GM19324 (cell line): ENCODE results near the gene EPB41.
"Not testable (repeated sequence)": the region's sequence is repeated elsewhere in the genome, so short reads cannot be mapped to it uniquely, and the experiment has no call there.

Experiments
- ATAC-seq: cut with Tn5 transposase; IDR thresholded peaks from one replicate; pipeline ENCODE4 v1.9.1; 2021; ENCODE audit warnings: mild to moderate bottlenecking, moderate library complexity; ENCODE audit not compliant: unreplicated experiment, low FRiP score

Gene EPB41

GRCh38 chr1:28925350-28925891 is 11.1 kb downstream of the EPB41 start:
- no peak for ATAC-seq

DNA sequence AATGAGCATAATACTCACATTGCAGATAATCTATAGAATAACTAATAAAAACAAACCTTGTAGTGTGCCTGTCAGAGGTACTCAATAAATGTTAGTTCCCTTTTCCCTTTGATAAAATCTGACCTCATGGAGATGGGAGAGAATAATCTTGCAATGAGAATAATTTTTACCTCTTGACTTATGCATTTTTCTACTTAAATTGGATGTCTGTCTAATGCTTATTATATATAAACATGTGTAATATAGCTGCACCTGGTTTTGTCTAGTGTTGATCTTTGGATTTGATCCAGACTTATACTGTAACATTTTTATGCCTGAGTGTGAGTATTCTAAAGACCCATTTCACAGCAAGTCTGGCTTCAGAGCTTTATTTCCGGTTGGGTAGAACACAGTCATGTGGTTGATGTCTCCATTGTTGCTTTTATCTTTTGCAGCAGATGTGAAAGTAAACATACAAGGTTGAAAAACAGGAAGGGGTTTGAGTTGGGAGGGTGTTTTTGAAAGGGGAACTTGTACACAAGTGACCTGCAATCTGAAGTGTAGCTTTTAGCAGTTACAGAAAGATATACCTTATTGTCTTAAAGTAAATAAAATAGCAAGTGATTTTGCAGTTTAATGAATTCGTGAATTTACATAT is 12.4 kb downstream of the EPB41 start:
- ATAC-seq, result peak; percentile 85

DNA sequence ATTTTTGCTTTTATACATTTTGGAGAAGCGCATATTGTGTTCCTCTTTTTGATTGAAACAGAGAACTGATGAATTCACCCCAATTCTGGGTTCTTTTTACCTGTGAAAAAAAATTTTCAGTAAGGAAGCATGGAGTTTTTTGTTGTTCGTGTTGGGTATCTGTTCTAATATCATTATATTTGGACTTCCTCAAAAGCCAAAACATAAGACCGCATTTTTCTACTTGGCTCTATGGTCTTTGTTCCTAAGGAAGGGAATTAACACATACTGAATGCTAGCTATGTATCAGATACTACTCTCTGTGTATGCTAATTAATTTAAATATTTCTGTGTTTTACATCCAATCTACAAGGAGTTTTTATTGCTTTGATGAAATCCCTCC is 12.9 kb downstream of the EPB41 start:
- no peak for ATAC-seq

DNA sequence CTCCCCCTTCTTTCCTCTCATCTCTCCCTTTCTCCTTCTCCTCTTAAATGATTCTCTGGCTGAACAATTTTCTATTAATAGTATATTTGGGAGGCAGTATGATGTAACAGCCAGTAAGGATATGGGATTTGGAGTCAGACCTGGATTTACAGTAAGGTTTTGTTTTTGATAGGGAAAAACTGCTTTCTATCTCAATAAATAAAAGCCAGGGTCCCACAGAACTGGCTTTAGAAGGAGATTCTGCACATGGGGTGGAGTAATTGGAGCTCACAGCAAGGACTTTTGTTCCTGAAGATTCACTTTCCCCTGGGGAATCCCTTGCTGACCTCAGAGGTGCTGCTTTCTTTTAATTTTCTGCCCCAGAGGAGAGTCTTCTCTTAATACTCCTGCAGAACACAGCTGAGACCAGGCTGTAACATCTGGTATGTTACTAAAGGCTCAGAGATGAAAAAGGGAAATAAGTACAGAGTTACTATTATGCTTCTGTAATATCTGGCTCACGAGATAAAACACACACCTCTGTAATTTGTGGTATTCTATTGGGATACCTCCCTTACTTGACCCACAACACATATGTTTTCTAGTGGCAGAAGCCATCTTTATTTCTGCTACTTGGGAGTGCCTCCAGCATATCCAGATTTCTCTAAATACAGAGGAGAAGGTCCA is 13.4 kb downstream of the EPB41 start:
- no peak for ATAC-seq

DNA sequence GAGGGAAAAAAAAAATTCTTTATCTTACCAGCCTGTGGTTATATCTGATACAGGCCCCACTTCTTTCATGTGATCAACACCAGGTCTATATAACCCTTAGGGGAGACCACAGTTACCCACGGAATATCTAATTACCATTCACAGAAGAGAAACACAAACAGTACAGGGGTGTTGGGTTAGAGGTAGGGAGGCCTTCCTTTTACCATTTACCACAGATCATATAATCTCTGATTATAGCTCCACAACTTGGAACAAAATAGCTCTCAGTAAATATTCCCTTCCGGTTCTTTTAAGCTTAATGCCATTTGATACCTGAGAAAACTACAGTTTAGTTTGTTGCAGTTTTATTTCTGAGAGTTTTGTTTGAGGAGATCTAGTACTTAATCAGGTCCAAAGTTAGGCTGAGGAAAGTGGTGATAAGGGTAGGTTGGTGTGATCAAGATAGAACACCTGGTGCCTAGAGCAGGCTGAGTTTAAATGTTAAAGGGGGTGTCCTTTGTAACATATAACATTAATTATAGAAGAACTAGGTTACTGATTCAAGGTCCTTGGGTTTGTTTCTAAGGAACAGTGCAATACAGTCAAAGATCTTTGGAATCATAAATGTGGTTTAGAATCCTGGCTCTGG is 14.1 kb downstream of the EPB41 start:
- ATAC-seq, result no peak

DNA sequence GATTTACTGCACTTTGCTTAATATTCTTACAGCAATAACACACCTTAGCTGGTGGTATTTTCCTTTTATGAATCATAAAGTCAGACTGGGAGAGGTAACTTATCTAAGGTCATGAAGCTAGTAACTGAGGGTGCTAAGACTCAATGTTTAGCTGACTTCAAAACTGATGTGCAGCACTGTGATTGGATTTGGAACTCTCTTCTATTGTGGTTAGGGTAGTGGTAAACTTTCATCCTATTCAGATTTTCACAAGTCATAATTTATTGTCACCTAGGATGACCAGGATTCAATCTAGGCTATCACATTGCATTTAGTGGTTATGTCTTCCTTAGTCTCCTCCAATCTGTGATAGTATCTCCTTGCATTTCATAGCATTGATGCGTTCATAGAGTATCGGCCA is 18.9 kb downstream of the EPB41 start:
- no peak for ATAC-seq

DNA sequence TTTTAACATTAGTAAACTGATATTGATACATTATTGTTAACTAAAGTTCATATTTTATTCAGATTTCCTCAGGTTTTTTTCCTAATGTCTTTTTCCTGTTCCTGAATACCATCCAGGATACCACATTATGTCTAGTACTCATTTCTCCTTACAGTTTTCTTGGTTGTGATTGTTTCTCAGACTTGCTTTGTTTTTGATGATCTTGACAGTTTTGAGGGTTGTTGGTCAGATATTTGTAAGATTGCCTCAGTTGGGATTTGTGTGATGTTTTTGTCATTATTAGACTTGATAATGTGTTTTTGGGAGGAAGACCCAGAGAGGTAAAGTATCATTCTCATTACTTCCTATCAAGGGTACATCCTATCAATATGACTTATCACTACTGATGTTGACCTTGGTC is 19.5 kb downstream of the EPB41 start:
- ATAC-seq, result no peak

GRCh38 chr1:28934676-28935075 is 20.3 kb downstream of the EPB41 start:
- ATAC-seq, result no peak

DNA sequence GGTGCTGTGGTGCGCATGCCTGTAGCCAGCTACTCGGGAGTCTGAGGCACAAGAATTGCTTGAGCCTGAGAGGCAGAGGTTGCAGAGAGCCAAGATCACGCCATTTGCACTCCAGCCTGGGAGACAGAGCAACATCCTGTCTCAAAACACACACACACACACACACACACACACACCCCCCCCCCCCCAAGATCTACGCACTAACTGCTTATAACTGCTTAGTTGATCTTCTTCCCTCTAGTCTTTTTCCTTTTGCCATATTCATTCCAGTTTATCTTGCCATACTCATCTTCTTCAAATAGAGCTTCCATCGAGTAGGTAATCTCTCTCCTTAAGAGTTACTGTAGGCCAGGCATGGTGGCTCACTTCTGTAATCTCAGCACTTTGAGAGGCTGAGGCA is 20.9 kb downstream of the EPB41 start:
- no peak for ATAC-seq

- ATAC-seq, result no peak
Measured at GRCh38 chr1:28936094-28936493, 21.7 kb downstream of the EPB41 start.

- no peak for ATAC-seq
Measured at GRCh38 chr1:28936528-28936927, 22.2 kb downstream of the EPB41 start.

- ATAC-seq, result not testable (repeated sequence)
Measured at GRCh38 chr1:28943581-28943980, 29.2 kb downstream of the EPB41 start.

DNA sequence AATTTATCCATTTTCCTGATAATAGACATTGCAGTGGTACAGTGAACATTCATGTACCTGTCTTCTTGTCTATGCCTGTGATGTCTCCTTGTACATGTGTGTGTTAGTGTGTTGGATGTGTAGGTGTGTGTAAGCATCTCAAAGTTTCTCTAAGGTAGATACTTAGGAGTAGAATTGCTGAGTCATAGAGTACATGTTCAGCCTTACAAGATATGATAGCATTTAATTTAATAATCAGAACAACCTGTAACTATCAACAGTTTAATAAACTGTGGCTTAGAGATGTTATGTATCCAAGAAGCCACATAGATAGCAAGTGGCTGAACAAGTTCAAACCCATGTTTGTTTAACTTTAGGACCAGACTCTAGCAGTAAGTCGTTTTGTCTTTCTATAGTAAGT is 35.6 kb downstream of the EPB41 start:
- ATAC-seq, result no peak

GRCh38 chr1:28950449-28950848 is 36.1 kb downstream of the EPB41 start:
- ATAC-seq, result no peak

DNA sequence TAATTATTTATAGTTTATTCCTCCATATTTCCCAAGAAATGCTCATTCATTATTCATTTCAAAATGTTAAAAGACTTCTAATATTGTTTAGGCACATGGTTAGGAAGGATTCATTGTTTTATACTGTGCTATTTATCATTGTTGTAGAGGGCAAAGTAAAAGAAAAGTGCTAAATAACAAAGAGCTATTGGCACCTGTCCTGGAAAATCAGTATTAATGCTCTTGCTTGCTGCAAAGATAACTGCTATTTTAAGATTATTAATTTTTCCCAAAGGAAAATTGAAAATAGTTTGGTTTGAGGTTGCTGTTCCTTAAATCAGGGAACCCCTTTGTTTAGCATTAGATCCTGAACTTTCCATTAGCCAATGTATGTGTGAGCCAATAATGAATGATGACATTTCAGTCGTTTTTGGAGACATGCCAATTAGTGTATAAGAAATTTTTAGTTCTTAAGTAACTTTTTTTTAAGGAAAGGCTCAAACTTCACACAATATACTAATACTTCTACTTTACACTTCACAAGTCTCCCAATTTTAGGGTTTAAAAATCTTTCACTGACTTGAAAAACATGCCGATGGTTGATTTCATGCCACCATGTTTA is 39.9 kb downstream of the EPB41 start:
- ATAC-seq, result no peak

GRCh38 chr1:28956038-28956464 is 41.7 kb downstream of the EPB41 start:
- no peak for ATAC-seq

GRCh38 chr1:28962114-28962831 is 47.9 kb downstream of the EPB41 start:
- ATAC-seq, result not testable (repeated sequence)

GRCh38 chr1:28965271-28965870 is 51.0 kb downstream of the EPB41 start:
- ATAC-seq, result no peak

GRCh38 chr1:28966617-28967016 is 52.2 kb downstream of the EPB41 start:
- ATAC-seq, result no peak
